HG03575 (cell line): ENCODE data around the gene ITPR2.
"Not testable (repeated sequence)": the region's sequence is repeated elsewhere in the genome, so short reads cannot be mapped to it uniquely, and the experiment has no call there.

ENCODE experiments used
- ATAC-seq: cut with Tn5 transposase; IDR thresholded peaks from one replicate; pipeline ENCODE4 v1.9.1; 2021; ENCODE audit not compliant: unreplicated experiment, insufficient number of reproducible peaks, low FRiP score; ENCODE audit errors: extremely low read depth

Gene ITPR2

DNA sequence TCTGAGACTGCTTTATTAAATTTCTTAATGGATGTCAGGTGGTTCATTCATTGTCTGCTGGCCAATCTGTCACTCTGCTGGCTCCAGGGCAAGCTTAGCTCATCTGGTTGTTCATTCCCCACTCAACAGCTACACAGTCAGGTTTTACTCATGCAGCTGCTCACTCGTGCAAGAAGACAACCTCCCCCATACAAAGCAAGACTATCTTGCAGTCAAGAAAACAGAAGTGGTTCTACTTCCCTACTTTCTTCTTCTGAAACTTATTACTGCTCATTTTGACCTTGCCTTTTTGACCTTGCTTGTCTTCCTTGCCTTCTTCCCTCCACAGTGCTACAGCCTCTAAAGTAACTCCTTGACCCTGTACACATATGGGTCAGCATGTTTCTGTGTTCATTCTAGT is 359.7 kb downstream of the ITPR2 start:
- ATAC-seq = peak; percentile 62

DNA sequence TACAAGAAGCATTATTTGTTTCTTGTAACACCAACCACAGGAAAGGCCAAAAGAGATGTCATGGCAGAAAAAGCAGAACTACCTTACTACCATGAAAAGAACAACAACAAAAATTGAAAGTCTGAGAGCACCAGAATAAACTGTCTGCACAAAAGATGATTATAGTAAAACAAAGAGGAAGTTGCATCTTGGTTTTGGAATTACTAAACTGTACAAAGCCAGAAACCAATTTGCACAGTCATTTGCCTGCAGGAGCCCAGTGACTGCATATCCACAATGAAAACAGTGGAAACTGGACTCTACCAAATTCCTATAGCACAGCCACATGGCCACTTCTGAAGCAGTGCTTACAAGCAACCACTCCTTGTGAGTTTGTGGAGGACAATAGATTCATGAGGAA is 361.4 kb downstream of the ITPR2 start:
- ATAC-seq = peak; percentile 64

DNA sequence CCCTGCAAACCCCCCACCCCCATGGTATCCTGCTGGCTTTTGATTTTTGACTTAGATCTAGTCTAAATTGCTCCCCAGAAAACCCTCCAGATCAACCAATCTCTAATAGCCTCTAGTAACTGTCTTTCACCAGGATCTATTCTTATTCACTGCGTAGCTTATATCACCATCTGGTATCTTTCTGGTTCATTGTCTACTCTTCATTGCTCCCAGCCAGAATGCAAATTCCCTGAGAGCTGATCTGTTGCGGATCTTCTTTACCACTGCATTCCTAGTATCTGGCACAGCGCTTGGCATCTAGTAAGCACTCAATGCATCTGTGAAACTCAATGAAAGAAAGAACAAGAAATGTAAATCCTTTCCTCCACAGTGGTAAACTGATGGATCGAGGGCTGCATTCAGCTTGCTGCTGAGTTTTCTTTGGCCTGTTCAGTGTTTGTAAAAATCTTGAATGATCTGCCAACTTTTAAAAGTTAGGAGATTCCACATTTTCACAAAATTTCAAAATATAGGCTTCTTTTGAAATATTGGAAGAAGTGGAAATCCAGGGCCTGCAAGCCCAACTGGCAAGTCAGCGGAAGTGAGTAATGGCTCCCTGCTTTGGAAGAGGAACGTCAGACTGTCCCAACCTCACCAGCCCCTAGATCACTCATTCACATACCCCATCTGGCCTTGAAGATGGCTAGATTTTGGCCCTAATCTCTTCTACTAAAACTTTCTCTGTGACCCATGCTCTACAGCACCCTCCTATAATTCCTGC is 363.4 kb downstream of the ITPR2 start:
- no peak for ATAC-seq

DNA sequence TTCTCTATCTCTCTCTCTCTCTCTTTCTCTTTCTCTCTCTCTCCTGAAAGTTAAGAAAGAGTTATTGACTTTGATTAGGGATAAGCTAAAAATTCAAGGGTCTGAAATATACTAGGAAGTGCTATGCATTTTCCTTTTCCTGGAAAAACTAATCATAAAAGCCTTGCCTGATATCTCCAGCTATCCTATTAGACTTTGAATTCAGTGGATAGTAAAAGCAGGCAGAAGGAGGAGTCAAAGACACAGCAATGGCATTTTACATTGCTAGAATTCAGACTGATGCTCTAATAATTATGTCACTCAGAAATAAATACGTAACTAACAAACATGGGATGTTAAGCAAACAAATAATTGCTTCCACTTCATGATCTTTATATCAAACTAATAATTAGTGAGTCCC is 365.6 kb downstream of the ITPR2 start:
- ATAC-seq = no peak

DNA sequence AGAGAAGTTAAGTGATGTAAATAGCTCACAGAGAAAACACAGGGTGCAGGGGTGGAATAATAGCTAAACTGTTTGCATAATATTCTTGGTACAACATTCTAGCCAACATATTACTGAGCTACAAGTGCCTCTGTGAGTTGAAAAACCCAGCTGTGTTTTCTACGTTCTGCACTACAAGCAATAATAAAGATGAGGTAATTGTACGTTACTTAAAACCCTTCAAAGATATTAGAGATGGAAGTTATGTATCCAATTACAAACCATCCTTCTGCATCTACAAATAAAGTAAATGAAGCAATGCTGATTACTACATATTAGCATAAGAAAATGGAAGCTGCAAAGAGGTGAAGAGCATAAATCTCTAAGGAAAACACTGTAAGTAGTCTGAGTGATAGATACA is 366.3 kb downstream of the ITPR2 start:
- ATAC-seq = no peak

DNA sequence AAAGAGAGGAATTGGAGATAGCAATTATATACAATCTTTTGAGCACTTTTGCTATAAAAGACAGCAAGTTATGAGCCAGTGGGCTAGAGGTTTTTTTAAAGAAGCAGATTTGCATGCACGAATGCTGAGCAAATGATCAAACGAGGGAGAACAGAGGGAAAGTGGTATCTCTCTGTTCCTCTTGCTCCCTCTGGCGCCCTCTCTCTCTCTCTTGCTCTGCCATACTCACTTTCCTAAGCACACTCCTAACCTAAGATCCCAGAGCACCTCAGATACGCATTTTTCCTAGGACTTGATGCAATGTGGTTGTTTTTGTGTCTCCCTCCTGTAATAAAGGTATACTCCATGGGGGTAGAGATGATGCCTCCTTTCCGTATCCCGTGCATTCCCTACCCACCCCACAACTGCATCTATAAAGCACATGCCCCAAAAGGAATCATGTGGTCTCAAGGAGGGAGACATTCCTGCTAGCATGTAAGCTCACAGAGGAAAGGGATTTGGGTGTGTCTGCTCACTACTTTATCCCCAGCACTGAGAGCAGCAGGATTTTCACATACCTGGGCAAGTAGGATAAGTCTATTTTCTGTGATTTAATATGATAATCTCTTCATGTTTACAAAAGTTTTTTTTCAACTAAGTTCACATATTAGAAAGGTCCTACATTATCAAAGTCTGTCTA is 367.4 kb downstream of the ITPR2 start:
- no peak for ATAC-seq

DNA sequence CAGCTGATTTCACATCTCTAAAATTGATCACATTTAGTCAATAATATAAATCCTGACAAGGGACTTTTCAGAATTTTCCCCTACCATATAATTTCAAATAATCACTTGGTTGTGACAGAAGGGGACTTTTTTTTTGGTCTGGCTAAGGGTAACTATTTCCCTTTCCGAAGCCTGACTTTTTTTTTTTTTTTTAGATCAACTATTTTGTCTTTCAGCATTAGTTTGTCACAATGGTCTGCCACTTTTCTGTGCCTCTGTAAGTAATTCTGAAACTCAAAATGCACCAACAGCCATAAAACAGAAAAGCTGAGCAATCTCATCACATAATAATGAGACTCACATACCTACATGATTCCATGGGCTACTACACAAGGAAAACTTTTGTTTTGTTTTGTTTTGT is 371.2 kb downstream of the ITPR2 start:
- no peak for ATAC-seq

DNA sequence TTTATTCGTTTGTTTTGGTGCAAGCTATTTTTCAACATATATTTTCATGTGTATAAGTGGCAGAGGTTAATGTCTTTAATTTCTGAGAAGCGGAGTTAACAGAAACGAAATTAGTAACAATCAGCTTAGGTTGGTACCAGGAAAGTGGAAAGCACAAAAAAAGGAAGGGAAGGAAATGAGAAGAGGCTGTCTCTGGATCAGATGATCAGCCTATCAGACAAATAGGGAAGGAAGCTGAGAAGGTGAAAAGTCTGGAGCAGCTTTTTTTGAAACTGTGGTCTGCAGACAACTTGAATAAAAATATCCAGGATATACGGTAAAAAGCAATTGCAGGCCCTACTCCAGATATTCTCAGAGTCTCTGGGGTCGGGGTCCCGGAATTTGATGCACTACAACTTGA is 372.6 kb downstream of the ITPR2 start:
- ATAC-seq = no peak

DNA sequence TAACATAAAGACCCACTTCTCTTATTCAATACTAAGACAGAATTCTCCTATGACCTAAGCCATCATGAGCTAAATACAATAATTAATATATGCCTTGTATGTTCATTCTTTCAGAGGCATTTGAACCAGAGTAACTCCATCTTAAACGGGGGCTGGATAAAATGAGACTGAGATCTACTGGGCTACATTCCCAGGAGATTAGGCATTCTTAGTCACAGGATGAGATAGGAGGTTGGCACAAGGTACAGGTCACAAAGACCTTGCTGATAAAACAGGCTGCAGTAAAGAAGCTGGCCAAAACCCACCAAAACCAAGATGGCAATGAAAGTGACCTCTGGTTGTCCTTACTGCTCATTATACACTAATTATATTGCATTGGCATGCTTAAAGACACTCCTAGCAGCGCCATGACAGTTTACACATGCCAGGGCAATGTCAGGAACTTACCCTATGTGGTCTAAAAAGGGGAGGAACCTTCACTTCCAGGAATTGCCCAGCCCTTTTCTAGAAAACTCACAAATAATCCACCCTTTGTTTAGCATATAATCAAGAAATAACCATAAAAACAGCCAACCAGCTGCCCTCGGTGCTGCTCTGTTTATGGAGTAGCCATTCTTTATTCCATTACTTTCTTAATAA is 376.9 kb downstream of the ITPR2 start:
- no peak for ATAC-seq

DNA sequence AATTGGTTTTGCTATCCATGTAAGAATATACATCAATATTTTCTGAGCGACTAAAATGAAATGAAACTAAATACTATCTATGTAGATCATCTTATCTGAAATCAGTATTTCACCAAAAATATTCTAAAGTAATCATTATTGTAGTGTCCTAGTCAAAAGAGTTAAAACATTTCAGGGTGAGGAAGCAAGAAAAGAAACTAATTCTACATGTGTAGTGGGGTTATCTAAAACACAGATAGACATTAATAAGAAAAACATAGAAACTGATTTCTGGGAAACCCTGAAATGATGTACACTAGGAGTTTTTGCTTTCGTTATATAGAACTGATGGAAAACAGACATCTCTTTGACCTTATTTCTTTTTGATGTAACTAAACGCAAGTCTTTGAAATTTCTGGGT is 379.7 kb downstream of the ITPR2 start:
- ATAC-seq = no peak

DNA sequence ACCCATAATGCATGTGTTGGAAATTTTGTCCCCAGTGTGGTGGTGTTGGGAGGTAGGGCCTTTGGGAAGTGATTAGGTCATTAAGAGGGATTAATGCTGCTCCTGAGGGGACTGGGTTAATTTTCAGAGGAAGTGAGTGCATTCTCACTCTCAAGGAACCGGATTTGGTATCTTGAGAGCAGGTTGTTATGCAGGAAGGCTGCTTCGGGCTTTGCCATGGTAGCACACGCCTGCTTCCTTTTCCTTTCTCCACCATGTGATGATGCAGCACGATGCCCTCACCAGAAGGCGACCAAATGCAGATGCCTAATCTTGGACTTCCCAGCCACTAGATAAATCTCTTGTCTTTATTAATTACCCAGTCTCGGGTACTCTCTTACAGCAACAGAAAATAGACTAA is 380.5 kb downstream of the ITPR2 start:
- ATAC-seq = no peak

DNA sequence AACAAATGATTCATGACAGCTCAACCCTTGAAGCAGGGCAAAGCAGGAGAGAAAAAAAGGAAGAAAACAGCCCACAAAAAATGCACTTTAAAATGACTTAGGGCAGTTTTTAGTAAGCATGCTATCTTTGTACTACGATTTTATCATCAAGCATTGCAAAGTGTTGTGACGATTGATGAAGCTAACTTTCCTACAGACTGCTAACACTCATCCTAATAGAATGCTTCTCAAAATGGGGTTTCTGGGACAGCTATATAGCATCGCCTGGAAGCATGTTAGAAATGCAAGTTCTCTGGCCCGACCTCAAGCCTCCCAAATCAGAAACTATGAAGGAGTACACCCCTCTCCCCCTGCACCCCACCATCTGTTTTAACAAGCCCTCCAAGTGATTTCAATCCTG is 381.2 kb downstream of the ITPR2 start:
- no peak for ATAC-seq

DNA sequence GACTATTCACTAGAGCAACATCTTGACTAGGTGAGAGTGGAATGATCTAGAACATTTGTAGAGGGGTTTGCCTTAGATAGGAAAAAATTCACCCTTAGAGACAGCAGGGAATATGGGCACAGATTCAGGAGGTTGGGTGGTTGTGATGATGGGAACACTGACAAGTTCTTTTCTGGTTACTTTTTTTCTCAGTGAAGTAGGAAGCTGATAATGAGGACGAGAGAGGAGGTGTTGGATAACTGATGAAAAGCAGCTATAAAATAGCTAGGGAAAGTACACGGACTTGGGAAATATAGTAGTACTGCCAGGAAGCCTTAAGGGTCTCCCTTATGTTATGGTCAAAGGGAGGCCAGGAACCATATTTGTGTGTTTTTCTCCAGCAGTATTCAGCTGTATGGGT is 387.1 kb downstream of the ITPR2 start:
- ATAC-seq = no peak

DNA sequence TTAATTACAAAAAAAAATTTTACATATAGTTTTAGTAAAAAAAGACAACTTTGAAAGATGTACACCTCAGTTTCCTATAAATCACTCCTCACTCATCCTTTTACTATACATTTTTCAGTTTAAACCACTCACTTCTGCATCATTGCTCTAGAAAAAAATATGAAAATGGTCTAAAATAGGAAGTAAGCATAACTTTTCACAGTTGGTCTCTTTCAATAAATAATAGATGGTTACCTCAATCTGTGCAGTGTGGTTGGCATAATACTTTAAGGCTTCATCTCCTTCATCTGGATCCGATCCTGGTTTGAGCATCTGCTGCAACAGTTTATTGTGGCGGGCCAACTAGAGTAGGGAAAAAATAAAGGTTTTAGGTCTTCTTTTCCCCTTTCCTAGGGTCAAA is 389.7 kb downstream of the ITPR2 start:
- no peak for ATAC-seq

DNA sequence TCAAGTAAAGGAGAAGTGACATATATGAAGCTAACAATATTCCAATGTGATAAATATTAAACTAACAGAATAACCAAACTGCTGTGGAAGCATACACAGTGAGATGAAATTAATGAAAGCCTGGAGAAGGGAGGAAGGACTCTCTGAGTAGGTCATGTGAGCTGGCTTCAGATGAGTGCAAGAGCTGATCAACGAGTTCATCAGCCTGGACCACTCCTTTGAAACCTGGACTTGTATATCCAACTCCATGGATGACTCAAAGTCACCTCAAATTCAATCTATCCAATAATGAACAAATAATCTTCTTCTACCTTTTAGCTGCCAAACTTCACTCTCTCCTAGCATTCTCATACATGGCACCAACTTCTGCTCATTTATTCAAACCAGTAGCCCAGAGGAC is 391.6 kb downstream of the ITPR2 start:
- no peak for ATAC-seq

DNA sequence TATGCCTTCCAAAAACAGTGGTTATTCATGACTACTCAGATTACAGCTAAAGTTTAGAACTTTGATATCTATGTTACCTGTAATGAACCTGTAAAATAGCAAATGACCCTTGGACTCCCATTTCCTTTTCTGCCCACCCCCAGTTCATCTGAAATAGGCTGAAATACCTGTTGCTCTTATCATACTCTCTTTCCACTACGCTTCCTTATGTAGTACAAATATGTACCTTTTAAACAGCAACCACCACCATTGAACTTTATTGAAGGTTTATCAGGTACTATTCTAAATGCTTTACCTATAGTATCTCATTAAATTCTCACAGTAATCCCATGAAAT is 398.0 kb downstream of the ITPR2 start:
- ATAC-seq = no peak

DNA sequence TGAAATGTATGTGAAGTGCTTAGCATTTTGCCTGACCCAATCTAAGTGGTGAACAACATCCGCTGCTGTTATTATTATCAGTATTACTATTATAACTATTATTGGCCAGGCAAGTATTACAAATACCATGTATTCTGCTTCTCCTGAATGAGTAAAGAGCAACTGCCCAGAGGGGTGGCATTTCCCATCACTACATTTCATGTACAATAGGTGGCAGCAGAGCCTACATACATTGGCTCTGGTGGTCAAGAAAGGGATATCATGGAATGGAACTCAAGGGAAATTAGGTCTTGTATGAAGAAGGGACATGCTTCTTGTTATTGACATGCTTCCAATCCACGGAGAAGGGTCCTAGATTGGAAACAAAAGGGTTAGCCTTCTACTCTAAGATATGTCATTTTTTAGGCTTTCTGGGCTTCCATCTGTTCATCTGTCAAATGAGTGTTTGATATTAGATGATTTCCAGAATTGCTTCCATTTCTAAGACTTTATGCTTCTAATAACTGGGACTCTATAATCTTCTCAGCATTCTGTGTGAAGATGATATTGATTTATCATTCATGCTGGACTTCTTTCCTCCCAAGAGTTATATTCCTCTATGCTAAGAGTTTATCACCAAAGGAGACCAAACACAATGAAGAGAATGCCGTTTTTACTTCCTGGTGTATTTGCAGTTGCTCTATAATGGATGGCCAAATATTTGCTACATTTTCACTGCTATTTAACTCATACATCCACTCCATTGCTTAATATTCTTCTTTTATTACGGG is 398.5 kb downstream of the ITPR2 start:
- no peak for ATAC-seq

DNA sequence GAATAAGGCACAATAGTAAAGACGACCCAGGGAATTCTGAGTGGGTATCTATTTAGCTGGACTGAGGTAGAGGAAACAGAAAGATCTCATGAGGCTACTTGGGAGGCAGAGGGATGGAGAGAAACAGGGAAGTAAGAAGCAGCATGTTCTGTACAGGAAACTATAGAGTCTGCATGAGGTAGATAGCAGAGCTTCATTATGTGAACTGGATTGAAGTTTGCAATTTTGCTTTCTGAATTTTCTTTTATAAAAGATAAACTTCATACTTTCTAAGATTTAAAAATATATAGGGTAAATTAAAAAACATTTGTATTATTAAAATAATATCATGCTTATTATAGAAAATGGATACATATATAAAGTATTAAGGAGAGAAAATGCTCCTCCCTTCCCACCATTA is 399.3 kb downstream of the ITPR2 start:
- not testable (repeated sequence) for ATAC-seq

DNA sequence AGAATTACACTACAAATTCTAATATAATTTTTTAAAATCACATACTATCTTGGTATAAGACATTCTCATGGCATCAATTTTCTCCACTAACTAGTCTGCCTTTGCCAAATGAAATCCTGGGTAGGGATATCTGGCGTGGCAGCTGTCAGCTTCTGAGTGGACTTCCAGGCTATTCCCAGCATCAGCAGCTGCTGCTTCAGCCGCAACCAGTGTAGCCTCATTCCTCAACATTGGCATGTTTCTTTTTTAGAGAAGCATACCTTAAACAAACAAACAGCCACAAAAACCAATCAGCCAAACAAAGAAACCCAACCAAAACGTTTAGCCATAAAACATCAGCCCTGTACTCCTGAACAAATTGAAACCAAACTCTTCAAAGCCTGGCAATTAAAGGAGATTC is 401.8 kb downstream of the ITPR2 start:
- no peak for ATAC-seq

DNA sequence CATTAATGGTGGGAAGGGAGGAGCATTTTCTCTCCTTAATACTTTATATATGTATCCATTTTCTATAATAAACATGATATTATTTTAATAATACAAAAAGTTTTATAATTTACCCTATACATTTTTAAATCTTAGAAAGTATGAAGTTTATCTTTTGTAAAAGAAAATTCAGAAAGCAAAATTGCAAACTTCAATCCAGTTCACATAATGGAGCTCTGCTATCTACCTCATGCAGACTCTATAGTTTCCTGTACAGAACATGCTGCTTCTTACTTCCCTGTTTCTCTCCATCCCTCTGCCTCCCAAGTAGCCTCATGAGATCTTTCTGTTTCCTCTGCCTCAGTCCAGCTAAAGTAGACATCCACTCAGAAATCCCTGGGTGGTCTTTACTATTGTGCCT is 402.4 kb downstream of the ITPR2 start:
- ATAC-seq = not testable (repeated sequence)
